ENCODE results near the gene SYNM.
"Not testable (repeated sequence)": the region's sequence is repeated elsewhere in the genome, so short reads cannot be mapped to it uniquely, and the experiment has no call there.

SYNM gene, protein sequence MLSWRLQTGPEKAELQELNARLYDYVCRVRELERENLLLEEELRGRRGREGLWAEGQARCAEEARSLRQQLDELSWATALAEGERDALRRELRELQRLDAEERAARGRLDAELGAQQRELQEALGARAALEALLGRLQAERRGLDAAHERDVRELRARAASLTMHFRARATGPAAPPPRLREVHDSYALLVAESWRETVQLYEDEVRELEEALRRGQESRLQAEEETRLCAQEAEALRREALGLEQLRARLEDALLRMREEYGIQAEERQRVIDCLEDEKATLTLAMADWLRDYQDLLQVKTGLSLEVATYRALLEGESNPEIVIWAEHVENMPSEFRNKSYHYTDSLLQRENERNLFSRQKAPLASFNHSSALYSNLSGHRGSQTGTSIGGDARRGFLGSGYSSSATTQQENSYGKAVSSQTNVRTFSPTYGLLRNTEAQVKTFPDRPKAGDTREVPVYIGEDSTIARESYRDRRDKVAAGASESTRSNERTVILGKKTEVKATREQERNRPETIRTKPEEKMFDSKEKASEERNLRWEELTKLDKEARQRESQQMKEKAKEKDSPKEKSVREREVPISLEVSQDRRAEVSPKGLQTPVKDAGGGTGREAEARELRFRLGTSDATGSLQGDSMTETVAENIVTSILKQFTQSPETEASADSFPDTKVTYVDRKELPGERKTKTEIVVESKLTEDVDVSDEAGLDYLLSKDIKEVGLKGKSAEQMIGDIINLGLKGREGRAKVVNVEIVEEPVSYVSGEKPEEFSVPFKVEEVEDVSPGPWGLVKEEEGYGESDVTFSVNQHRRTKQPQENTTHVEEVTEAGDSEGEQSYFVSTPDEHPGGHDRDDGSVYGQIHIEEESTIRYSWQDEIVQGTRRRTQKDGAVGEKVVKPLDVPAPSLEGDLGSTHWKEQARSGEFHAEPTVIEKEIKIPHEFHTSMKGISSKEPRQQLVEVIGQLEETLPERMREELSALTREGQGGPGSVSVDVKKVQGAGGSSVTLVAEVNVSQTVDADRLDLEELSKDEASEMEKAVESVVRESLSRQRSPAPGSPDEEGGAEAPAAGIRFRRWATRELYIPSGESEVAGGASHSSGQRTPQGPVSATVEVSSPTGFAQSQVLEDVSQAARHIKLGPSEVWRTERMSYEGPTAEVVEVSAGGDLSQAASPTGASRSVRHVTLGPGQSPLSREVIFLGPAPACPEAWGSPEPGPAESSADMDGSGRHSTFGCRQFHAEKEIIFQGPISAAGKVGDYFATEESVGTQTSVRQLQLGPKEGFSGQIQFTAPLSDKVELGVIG (N-terminal part only)

DNA sequence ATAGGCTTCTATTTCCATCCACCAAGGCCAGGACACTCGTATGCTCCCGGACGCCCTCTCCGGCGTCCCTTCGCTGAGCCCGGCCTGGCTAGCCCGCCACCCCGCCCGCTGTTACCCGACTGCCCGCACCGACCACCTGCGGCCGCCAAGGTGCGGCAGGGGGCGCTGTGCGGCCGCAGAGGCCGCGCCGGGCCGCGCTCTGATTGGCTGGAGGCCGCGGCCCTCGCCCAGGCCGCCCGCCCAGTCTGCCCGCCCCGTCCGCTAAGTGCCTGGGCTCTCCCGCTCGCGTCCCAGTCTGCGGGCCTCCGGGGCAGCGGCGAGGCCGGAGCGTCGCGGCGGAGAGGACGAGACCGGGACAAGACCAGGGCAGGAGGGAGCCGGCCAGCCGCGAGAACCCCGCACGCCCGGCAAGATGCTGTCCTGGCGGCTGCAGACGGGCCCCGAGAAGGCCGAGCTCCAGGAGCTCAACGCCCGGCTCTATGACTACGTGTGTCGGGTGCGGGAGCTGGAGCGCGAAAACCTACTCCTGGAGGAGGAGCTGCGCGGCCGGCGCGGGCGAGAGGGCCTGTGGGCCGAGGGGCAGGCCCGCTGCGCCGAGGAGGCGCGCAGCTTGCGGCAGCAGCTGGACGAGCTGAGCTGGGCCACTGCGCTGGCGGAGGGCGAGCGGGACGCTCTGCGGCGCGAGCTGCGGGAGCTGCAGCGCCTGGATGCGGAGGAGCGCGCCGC, at the start of gene SYNM:
Gene SYNM, plus strand, starts transcription at position 293 of the 726 bp plus-strand sequence. Its CDS starts 120 bp downstream, at position 413.
- peak; percentile 92 for DNase-seq

DNA sequence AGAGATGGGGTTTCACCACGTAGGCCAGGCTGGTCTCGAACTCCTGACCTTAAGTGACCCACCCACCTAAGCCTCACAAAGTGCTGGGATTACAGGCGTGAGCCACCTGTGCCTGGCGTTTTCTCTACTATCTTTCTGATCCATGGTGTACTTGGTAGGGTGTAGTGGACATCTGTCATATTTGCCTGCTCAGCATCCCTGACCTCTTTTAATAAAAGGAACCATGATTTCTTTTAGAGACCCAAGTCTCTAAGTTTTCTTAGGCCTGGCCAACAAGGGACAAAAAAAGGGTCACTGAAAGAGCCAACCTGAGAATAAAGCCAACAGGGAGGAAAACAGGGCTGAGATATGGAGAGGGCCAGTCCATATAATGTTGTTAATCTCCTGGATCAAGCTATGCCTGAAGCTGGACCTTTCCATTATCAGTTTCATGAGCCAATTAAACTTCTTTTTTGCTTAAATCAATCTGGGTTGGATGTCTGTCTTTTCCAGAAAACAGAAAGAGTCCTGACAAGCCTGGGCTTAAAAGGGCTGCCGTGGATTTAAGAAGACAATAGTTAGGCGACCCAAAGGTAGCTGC, 49.2 kb upstream of the SYNM start:
- no peak for DNase-seq

DNA sequence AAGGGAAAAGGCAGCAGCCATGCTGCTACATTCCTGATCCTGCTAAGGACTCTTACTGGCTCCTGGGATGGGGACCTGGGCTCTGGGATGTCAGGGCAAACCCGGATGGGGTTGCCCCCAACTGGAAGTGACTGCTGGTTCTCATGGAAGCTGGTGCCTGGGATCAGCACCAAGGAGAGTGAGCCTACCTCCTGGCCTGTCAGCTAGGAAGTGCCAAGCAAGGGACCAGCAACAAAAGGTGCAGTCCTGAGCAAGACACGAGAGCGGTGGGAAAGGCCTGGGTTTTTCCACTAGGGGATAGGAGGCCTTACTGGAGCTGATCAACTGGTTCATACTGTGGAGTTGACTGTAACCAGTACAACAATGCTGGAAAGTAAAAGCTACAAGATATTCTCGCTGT, 47.9 kb upstream of the SYNM start:
- DNase-seq: no peak

DNA sequence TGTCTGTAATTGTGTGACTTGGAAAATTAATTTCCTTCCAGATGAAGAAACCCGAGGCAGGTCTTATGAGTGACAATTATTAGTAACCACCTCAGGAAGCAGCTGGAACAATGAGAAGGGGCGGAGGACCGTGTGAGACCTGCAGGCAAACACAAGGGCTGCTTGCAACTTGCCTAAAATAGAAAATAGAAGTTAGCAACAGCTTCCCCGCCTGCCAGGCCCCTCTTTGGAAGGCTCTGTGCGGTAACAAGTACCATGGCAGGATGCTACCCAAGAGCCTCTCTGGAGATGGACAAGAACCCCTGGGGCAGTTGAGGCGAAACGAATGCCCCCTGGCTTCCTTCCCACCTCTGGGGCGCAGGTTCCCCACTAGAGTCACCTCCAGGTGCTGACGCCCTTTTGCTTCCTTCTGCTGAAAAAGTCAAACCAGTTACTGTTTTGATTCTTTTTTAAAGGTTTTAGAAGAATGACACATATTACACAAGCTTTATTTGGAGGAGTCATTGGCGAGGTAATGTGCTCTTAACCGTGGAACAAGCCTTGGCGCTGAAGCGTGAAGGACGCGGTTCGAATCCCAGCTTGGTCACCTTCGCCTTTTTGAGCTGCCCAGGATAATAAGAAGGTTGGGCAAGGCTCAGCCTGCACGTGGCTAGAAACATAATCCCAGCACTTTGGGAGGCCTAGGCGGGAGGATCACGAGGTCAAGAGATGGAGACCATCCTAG, 47.0 kb upstream of the SYNM start:
- DNase-seq: peak; percentile 31

DNA sequence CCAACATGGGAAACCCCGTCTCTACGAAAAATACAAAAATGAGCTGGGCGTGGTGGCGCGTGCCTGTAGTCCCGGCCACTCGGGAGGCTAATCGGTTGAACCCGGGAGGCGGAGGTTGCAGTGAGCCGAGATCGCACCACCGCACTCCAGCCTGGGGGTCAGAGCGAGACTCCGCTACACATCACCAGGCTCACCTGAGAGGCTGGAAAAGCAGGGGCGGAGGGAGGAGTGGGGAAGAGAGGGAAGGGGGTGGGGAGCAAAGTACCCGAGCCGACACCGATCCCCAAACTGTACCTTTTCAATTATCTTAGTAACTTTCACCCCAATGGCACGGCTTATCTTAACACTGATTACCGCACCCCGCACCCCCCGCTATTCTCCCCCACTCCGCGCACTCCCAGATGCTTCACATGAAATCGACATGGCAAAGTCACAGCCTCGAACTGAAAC, 46.4 kb upstream of the SYNM start:
- peak; percentile 29 for DNase-seq

DNA sequence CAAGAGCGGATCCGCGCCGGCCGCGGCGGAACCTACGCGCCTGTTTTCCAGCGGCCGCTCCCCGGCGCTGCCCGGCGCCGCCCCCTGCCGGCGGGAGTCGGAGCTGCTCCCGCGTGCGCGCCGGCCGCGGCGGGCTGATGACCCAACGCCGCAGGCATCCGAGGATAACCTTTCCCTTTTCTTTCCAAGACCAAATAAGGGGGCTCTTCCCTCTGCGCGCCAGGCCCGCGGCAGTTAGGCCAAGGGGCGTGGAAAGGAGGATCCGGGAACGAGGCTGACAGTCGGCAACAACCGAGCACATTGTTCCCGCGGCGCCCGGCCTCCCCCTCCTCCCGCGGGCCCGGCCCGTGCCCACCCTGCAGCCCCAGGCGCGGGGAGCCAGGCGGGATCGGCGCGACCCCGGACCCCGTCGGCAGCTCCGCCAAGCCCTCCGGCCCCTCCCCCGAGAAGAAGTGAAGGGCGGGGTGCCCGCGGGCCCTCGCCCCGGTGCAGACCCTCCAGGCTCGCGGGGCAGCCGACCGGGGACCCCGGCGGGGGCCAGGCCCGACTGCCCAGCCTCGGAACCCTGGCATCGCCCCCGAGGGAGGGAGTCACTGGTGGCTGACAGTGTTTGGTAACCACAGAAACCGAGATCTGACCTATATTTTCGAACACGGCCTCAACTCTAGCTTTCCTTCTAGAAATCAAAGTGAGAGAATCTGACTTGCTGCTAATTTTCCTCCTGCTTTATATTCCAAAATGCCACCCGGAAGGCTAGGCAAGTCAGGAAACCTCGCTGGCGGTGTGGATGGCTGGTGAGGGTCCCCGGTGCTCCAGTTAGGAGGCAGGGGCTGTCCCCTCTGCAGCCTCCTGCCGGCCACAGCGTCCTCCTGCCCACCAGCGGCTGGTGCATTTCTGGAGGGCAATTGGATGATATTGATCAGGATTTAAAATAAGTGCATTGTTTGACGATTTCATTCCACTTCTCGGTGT, 45.6 kb upstream of the SYNM start:
- DNase-seq: peak; percentile 92

DNA sequence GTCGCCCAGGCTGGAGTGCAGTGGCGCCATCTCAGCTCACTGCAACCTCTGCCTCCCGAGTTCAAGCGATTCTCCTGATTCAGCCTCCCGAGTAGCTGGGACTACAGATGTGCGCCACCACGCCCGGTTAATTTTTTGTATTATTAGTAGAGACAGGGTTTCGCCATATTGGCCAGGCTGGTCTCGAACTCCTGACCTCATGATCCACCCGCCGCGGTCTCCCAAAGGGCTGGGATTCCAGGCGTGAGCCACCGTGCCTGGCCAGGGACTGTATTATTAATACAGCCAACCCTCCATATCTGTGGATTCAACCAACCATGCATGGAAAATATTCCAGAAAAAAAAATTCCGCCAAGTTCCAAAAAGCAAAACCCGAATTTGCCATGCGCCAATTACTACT, 44.7 kb upstream of the SYNM start:
- DNase-seq: not testable (repeated sequence)

DNA sequence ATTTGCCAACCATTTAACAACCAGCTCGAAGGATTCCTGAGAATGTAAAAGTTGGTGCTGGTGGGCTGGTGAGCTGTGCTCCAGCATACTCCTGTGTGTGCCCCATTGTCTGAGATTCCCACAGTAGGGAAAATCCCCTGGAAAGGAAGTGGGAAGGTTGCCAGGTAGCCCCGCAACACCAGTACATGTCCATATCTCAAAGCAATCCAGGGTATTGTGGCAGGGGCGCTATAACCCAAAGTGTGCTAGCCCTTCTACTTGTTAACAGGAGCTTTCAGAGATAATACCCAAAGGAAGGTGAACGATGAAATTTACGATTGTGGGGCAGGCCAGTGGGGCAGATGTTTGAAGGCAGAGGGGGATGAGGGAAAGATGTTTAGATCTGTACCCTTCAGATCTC, 42.7 kb upstream of the SYNM start:
- DNase-seq: no peak

DNA sequence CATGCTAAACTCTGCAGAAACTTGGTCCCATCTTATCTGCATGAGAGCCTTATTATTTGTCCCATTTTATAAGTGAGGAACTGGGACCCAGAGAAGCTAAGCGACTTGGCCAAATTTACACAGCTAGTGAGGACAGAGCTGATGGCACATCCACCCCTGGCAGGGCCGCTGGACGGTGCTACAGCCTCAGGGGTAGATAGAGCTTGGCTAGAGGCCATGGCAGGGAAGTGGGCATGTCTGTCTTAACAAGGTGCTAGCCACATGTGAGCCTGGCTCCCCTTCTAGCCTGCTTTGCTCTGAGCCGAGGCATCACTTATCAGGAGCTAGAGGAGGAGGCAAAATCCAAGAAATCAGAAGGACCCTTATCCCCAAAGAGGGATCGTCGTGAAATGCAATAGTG, 36.7 kb upstream of the SYNM start:
- no peak for DNase-seq

DNA sequence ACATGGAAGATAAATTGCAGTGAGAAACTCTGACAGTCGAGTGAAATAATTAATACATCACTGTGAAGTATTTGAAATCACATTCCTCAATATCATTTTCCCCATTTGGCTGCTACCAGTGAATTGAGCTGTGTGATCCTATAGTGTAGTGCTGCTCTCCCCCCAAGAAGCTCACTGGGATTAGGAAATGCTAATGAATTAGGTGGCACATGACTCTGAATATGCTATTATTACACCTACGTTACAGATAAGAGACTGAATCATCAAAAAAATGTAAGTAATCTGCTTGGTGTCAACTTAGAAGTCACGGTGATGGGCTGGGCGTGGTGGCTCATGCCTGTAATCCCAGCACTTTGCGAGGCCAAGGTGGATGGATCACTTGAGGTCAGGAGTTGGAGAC, 34.7 kb upstream of the SYNM start:
- no peak for DNase-seq

DNA sequence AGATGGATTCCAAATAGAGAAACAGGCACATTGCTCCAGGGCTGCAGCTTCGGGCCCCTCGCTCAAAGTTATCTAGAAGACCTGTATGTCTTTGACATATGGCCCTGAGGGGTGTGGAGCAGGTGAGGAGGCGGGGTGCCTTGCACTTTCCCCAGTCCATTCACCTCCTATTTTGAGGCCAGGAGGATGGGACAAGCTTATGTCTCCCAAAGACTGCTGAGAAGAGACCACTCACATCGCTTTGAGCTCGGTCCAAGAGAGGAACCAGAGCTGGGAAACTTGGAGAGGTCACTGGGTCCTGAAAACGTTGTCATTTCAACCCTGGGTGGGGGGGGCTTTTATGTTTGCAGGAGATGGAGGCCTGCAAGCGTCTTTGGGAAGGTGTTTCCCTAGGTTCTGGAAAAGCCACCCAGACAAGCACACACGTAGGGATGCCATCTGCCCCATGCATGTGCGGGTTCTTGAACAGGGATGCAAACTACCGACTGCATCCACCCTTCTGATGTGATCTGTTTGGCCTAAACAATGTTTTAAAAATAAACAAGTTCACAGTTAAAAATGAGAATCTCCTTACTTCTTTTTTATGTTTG, 33.7 kb upstream of the SYNM start:
- no peak for DNase-seq

DNA sequence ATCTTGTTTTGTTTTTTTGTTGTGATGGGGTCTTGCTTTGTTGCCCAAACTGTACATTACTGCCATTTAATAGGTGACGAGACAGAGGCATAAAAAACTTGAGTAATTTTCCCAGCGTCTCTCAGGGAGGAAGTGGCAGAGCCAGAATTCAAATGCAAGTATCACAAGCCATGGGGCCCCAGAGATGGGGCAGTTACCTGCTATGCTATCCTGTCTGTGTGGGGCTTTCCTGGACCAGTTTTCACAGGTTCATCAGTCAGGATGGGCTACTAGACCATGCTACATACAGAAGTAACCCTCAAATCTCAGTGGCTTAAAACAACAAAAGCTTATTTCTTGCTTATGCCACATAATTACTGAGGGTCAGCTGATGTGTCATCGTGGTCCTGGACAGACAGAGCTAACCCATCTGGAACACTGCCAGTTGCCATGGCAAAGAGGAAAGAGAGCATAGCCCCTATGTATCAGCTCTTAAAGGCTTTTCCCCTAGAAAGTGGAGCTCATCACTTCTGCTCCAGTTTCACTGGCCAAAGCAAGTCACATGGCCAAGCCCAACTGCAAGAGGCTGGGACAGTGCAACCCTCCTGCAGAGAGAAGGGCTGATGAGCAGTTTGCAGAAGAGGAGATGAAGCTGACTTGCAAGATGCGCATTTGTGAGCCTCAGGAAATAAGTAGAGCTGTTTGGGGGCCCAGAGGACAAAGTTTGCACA, 31.7 kb upstream of the SYNM start:
- DNase-seq: no peak

DNA sequence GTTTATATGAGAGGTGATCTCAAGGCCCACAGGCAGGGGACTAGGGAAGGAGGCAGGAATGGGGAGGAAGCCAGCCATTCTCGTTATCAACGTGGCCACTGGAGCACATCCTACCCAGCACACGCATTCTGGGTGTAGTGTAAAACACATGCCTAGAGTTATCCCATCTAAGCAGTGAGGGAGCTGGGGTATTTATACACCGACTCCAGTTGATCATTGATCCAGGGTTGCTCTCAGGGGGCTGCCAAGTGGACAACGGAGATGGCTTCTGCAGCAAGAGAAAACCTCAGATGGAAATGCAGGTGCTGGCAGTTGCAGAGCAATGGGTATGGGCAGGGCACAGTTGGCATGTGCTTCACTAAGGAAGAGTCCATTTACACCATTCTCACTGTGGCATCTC, 30.4 kb upstream of the SYNM start:
- no peak for DNase-seq

DNA sequence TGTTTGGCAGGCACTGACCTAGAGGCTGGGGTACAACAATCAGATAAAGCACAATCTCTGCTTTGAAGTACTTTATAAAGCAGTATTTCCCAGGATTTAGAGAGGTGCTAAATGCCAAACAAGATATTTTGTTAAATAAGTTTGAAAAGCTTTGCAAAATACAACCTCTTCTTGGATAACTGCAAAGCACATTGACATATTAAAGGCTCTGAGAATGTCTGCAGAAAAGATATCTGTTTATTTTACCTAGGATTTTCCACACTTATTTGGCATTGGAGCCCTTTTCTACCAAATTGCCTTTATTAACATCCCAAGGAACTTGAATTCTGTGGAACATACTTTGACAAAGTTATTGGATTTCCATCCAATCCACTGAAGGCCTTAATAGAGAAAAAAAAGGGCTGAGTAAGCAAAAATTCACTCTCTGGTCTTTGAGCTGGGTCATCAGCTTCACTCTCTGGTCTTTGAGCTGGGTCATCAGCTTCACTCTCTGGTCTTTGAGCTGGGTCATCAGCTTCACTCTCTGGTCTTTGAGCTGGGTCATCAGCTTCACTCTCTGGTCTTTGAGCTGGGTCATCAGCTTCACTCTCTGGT, 29.7 kb upstream of the SYNM start:
- not testable (repeated sequence) for DNase-seq

DNA sequence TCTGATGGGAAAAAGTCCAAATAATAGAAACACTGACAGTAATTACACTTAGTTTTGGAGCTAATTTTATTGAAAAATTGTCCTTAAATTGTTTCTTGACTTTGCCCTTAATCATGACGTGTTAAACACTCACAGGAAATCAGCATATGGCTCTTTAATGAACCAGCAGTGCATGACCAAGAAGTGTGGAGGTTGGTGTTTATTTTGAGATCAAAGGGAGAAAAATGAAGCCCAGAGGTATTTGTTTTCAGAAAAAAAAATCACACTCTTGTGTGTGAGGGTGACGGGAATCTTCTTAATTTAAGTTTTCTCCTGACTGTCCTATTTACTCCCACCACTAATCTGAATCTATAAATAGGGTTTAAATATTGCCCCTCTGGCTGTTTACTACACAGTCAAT, 28.8 kb upstream of the SYNM start:
- DNase-seq: no peak

DNA sequence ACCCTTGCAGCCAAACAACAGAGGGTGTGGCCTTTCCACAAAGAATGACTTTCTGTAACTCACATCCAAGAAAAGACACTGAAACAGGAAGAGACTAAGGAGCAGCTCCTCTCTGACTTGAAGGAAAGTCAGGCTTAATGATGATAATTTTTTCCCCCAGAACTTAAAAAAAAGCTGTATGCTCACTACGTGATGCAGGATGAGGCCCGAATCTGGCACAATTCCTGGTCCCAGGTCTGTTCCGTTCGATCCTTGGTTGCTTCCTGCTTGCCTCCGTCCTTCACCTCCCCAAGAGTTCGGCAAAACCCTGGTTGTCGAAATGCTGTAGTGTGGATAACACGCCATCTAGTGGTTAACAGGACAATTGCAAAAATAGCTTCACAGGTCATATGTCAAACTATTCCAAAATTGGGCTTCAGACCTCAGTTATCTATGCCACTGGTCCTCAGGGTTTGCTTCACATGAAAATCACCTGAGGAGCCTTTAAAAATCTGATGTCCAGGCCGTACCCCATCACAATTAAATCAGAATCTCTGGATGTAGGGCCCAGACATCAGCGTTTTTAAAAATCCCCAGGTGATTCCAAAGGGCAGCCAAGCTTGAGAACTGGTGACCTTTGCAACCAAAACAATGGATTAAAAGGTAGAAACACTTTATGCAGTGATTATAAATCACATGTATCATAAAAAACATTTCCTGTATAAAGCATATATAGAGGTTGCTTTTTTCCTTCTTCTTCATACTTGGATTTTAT, 28.1 kb upstream of the SYNM start:
- DNase-seq: peak; percentile 80

DNA sequence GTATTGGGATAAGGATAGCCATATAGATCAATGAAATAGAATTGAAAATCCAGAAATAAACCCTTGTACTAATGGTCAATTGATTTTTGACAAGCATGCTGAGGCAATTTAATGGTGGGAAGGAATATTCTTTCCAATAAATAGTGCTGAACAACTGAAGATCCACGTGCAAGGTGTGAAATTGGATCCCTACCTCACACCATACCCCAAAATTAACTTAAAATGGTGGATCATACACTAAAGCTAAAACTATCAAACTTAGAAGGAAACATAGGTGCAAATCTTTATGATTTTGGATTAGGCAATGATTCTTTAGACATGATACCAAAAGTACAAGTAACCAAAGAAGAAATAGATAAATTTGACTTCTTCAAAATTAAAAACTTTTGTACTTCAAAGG, 22.1 kb upstream of the SYNM start:
- DNase-seq: no peak

DNA sequence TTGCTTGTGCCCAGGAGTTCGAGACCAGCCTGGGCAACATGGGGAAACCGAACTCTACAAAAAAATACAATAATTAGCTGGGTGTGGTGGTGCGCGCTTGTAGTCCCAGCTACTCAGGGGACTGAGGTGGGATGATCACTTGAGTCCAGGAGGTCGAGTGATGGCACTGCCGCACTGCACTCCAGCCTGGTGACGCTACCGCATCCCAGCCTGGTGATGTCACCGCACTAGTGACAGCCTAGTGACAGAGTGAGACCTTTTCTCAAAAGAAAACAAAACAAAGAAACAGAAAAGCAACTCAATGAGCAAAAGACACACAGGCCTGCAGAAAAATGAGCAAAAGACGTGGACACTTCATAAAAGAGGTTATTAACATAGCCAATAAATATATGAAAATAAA, 19.9 kb upstream of the SYNM start:
- no peak for DNase-seq
